Activated T-helper 1 cell treated with anti-CD3 and anti-CD28 coated beads, Interleukin-2, amount 50 U/mL, for 16 hours (primary cell): ENCODE results near the gene RICTOR.
"Not testable (repeated sequence)": the region's sequence is repeated elsewhere in the genome, so short reads cannot be mapped to it uniquely, and the experiment has no call there.

Experiments used
- DNase-seq, 2 donors: peaks; one replicate each; pipeline ENCODE4 v3.0.0-alpha.2; 2020; ENCODE audit warnings: low read depth in 1 of 2, low spot score in 1 of 2

Gene RICTOR

DNA sequence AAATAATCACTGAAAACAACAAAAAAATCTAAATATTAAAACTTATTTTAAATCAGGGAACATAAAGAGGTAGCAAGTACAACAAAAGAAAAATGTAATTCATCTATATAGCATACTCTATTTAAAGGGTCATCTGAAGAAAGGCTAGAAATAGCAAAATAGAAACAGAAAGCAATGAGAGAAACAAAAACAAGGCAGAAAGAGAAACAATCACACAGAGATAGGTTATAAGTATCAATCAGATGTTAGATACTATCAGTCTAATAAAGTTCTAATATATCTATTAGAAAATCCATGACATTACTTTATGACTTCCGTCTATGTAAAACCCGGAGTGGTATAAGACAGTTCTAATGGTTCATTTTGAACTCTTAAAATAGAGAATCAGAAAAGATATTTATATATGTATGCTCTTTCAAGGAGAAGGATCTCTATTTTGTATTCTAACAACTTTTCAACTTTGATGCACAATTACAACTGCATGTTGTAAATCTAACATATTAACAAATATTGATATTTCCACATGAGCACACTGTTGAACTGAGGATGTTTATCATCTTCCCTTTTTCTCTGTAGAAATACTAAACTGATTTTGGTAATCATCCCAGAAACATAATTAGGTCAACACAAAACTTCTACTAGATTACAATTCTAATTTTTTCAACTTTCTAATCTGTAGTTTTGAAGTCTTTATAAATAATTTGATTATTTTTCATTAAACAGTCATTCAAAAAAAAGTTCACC, 15.8 kb downstream of the RICTOR start:
- DNase-seq, result no peak

DNA sequence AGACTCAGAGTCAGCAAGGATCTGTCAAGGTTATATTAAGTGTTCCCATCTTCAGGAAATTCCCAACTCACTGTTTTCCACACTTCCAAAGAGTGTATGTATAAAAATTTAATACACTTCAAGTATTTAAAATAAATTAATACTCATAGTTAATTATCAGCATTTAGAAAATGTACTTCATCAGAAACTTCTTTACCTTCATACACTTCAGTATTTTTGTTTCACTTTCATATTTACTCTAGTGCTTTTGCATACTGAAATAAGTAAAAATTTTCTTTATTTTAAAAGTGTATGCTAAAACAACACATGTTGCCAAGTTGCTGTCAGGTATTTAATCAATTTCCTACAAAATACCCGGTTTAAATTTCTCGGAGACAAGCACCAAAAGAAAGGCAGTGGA, 16.5 kb downstream of the RICTOR start:
- no peak for DNase-seq

DNA sequence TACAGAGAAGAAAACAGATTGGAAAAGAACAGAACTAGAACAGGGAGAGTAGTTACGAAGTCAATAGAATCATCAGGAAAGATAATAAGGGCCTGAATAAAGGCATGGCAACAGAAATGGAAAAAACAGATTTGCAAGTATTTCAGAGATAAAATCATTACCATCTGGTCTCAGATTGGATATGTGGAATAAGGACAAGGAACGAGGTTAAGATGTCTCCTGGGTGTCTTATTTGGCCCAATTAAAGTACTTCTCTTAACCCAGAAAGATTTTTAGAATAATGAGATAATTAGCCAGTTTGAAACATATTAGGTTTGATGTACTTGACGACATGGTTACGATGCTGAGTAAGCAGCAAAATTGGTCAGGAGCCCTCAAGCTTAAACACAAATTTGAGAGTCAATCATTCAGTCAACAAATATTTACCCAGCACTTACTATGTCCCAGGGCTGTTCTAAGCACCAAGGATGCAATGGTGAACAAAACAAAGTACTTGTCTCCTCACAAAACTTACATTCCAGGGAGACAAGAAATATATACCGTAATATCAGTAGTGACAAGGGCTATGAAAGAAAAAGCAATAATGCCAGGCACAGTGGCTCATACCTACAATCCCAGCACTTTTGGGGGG, 18.3 kb downstream of the RICTOR start:
- DNase-seq, result no peak

DNA sequence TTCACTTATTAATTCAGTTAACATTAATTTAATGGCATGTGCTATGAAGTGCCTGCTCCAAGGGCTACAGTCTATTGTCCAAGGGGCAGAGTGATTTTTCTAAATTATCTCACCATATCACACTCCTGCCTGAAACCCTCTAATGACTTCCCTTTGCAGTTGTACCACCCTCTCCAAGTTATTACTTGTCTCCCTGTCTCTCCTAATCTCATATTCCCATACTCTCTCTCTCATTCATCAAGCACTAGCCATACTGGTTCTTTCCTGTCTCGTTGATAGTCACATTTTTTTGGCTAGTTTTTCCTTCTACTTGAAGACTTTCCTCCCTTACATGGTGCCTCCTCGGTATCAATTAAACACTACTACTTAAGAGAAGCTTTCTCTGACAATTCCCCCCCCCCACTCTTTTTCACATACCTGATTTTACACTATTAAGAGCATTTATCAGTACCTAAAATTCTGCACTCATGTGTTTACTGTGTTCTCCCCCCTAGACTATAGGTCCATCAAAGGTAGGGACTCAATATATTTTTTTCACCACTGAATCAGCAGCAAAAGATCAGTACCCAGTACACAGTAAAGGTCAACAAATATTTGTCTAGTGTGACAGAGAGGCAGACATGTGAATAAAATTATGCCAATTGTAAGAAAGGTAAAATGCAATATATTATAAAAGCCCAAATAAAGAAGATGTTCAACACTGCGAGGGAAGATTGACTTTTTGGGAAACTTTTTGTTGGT, 19.0 kb downstream of the RICTOR start:
- DNase-seq, result no peak

DNA sequence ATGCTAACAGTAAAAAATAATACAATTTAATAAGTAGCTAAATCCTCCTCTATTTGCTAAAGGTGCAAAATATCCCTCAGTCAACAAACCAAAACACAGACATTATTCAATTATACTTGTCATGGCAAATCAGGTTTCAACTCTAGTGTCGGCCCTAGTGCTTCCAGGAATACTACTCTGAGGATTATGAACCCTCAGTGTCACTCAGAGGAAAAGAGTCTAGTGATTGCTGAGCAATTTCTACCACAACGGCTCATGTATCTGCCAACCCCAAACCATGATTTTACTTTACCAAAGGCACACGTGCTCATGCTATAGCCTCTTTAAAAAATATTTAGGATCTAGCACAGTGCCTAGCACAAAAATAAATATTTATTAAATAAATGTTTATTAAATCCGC, 21.0 kb downstream of the RICTOR start:
- no peak for DNase-seq

DNA sequence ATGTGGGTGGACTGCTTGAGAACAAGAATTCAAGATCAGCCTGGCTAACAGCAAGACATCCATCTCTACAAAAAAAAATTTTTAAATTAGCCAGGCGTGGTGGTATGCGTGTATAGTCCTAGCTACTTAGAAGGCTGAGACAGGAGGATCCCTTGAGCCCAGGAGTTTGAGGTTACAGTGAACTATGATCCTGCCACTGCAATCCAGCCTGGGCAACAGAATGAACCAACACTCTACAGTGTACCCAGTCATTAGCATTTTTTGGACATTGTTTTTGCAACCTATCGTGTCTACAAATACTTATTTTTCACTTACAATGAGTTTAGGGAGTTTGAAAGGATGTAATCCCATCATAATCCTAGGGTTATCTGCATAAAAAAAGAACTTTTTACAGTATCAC, 22.1 kb downstream of the RICTOR start:
- no peak for DNase-seq

DNA sequence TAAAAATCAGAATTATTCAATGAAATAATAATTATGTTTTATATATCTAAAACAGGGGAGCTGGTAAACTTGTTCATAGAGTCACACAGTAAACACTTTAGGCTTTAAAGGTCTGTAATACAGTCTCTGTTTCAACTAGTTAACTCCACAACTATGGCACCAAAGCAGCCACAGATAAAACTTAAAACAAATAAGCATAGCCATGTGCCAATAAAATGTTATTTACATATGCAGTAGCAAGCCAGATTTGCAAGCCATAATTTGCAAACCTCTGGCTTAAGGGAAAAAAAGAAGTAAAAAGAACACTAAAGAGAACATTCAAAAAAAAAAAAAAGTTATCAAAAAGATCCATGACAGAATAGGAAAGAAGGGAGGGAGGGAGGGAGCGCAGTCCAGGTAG, 24.9 kb downstream of the RICTOR start:
- no peak for DNase-seq

DNA sequence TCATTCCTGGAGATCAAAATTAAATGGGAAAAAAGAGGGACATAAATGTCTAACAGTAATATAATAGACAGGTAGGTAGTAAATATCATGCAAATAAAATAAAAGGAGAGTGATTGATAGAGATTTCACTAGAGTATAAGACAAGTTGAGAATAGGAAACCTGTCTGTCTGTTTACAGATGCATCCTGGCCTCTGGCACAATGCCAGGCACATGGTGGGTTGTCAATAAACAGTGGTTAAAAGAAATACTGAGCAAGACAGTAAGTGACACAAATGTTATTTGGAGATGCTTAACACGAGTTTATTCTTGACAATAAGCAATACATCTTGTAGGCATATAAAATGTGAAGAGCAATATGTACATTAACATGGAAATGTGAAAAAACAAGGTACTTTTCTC, 33.3 kb downstream of the RICTOR start:
- DNase-seq, result no peak

DNA sequence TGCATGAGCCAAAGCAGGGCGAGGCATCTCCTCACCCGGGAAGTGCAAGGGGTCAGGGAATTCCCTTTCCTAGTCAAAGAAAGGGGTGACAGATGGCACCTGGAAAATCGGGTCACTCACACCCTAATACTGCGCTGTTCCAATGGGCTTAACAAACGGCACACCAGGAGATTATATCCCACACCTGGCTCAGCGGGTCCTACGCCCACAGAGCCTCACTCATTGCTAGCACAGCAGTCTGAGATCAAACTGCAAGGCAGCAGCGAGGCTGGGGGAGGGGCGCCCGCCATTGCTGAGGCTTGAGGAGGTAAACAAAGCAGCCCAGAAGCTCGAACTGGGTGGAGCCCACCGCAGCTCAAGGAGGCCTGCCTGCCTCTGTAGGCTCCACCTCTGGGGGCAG, 39.7 kb downstream of the RICTOR start:
- DNase-seq, result not testable (repeated sequence)

DNA sequence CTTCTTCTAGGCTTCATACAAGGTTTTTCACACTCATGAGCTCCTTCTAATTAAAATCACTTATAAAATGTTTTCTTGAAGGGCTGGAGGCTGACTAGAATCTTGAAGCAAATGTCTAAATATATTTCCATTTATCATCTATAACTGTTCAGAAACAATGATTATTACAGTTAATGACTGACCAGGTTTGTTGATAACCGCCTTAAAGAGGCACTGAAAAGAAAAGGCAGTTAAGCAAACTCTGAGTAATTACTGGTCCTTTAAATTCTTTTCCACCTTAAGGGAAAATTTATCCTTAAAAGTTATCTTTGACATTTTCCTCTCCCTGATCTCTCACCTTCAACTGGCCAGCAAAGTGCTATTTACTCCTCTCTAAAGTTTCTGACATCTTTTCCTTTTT, 43.2 kb downstream of the RICTOR start:
- no peak for DNase-seq

DNA sequence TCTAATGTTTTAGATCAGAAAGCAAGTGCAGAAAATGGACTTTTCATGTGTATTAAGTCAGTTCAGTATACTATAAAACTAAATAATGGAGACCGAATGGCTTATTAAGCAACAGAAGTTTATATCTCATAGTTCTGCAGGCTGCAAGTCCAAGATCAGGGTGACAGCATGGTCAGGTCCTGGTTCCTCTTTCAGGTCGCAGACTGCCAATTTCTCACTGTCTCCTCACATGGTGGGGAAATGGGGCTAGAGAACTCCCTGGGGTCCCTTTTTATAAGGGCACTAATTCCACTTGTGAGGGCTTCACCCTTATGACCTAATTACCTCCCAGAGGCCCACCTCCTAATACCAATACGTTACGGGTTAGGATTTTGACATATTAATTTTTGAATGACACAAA, 48.7 kb downstream of the RICTOR start:
- no peak for DNase-seq

DNA sequence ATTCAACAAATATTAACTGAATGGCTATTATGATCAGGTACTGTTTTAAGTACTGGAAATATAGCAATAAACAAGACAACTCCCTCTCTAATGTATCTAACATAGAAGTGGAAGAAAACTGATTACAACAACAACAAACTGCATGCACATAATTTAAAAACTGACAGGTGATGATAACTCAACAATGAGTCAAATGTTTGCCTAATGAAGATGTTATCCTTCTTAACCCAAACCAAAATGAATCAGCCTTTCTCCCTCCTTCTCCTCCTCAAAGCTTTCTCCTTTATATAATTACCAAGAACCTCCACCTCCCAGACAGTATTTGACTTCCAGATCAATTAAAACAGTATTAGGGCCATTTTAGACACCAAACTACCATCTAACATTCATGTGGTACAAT, 49.3 kb downstream of the RICTOR start:
- no peak for DNase-seq

DNA sequence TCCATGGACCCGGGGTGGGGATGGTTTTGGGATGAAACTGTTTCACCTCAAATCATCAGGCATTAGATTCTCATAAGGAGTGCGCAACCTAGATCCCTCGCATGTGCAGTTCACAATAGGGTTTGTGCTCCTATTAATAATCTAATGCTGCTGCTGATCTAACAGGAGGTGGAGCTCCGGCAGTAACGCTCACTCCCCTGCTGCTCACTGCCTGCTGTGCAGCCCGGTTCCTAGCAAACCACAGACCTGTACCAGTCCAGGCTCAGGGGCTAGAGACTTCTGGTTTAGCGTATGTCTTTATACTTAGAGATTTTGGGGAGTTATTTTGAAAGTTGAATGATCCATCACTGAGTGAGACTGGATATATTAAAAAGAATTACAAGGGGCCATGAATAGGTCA, 50.2 kb downstream of the RICTOR start:
- DNase-seq, result no peak

DNA sequence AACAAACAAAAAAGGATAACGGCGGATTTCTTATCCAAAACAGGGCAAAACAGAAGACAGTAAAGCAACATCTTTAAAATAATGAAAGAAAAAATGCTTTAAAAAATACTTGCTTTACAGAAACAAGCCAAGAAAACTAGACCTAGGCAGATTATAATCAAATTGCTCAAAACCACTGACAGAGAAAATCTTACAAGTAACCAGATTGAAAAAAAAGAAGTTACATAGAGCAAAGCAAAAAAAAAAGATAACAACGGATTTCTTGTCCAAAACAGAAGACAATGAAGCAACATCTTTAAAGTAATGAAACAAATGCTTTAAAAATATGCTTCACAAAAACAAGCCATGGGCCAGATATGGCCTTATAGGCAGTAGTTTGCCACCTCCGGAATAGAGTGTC, 51.1 kb downstream of the RICTOR start:
- DNase-seq, result no peak

DNA sequence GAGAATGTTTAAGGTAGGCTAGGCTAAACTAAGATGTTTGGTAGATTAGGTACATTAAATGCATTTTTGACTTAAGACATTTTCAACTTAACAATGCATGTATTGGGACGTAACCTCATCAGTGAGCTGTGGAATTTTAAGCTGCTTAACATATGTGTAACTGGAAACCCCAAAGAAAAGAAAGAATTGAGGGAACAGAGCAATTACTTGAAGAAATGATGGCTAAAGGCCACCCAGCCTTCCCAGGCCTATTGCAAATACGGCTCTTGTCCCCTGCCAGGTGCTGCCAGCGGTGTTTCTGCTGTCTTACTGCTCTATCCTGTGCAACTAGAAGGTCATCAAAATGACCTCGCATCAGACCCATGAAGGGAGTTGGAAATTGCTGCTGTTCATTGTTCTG, 52.0 kb downstream of the RICTOR start:
- no peak for DNase-seq

DNA sequence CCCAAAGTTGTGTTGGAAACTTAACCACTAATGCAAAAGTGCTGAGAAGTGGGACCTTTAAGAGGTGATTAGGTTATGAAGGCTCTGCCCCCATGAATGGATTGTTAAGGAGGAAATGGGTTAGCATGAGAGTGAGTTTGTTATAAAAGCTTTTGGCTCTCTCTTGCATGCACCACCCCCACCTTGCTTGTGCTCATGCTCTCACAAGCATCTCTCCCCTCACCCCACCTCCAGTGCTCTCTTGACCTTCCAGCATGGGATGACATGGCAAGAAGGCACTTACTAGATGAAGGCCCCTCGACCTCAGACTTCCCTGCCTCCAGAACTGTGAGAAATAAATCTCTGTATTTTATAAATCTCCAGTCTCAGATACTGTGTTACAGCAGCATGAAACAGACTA, 52.8 kb downstream of the RICTOR start:
- no peak for DNase-seq

DNA sequence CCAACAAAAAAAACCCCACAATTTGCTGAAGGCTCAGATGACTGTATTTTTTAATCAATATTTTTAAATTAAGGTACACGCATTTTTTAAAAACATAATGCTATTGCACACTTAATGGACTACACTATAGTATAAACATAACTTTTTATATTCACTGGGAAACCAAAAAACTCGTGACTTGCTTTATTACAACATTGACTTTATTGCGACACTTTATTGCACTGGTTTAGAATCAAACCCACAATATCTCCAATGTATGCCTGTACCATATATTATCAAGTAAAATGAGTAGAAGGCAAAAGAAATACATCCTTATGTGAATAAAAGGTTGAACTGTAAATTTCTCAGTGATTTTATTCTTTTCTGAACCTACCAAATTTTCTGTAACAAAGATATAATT, 53.7 kb downstream of the RICTOR start:
- no peak for DNase-seq

DNA sequence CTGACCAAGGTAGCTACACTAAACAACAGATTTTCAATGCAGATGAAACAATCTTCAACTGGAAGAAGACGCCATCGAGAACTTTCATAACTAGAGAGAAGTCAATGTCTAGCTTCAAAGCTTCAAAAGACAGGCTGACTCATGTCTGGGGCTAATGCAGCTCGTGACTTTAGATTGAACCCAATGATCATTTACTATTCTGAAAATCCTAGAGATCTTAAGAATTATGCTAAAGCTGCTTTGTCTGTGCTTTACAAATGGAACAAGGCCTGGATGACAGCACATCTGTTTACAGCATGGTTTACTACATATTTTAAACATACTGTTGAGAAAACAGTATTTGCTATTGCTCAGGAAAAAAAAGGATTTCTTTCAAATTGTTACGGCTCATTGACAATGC, 54.9 kb downstream of the RICTOR start:
- DNase-seq, result no peak

DNA sequence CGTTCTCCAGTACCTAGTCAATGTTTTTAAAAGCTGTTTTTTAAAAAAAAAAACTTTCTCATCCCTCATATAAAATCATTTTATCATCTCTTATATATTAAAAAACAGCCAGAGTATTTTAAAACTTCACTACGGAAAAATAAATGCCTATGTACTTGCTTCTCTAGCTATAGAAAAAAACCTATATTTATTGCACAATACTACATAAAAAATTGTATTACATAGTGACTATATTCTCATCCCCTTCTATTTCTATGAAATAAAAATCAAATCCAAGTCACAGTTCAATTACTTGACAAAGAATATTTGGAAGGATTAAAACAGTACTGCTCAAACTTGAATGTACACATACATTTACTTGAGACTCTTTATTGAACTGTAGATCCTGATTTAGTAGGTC, 56.7 kb downstream of the RICTOR start:
- no peak for DNase-seq

DNA sequence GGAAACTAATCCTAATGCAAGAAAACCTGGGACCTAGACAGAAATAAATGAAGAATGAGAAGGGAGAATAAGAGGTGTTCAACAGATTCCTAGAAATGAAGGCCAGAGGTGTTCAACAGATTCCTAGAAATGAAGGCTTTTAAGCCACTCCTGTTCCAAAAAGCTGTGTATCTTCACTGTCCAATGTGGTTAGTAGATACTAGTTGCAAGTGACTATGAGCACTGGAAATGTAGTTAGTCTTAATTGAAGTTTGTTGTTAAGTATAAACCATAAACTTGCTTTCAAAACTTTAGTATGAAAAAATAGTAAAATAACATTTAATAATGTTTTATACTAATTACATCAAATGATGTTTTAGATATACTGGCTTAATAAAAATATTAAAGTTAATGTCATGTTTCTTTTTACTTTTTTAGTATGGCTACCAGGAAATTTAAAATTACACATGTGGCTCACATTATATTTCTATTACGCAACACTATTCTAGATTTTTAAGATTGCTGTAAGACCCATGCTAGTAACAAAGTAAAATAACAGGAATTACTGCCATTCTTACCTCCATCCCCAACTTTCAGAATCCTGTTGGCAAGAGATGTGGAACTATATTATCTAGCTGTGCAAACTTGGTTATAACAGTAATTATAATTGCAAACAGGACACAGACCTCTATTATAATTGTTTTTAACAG, 57.5 kb downstream of the RICTOR start:
- DNase-seq, result no peak

DNA sequence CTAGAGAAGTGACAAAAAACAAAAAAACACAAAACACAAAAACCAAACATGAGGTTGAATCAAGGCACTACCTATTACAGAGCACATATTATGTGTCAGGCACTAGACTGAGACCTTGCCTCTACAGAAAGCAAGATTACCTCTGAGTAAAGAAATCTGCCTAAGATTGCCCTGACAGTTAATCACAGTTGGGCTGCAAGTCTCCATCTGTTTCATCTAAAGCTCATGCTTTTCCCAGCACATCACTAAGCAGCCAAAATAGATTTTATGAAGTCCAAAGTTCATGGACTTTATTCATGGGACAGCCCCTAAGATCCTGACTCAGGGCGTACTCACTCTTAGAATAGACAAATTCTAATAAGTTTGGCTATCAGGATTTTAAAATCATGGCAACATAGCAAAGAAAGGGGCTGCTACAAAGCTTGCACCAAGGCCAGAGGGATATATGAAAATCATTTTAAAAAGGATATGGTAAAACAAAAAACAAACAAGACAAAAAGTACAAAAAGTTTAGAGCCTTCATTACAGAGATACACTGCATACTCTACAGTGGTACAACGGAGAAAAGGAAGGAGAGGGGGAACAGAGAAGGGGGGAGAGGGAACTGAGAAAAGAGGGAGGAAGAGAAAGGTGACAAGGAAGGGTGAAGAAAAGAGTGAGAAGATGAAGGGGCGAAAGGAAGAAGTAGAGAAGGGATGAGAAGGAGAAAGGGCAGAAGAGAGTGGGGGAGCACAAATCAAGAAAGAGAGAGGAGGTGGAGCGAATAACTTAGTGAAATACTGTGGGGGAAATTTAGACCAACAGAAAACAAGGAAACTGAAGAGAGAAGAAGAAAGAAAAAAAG, 58.2 kb downstream of the RICTOR start:
- no peak for DNase-seq
